IMR-90 (cell line): ENCODE results near the gene SAMD10. TPM values are rescaled to one million over a fixed set of nuclear protein-coding genes. Genes with fewer than 3 reads are reported as not detected.

Experiments used
- ATAC-seq: fragments of 200-7000 bp; cut with Tn5 transposase; 2 replicates; pipeline ENCODE4 v1.9.1; 2020; ENCODE audit warnings: low read depth, mild to moderate bottlenecking, moderate library complexity
- BruUV-seq: library from RNA; stranded (reverse); fragments of 400-500 nt; replicated peaks from 2 replicates; lab custom pipeline; 2021; lab: Mats Ljungman, UMichigan
- CTCF ChIA-PET: fragments of 300-600 bp; formaldehyde crosslinking; extraction: SDS; loops from one replicate; lab custom pipeline; 2021; ENCODE audit warnings: antibody characterized with exemption; lab: Yijun Ruan, JAX
- POLR2A ChIA-PET: fragments of 300-600 bp; sonication (Branson Sonifier 250); formaldehyde crosslinking; loops from one replicate; lab custom pipeline; 2022; ENCODE audit warnings: antibody characterized with exemption; ENCODE audit not compliant: unreplicated experiment; lab: Charles Lee
- DNase-seq: peaks from one replicate; pipeline ENCODE4 v3.0.0; 2013
- H2AFZ ChIP-seq: replicated peaks from 2 replicates; pipeline ENCODE3; 2013; ENCODE audit warnings: low read length, mild to moderate bottlenecking; ENCODE audit not compliant: poor library complexity
- H2AK5ac ChIP-seq: 2 replicates; pipeline ENCODE4 v1.6.1; 2013; ENCODE audit warnings: low read depth, low read length, inconsistent platforms
- H2AK9ac ChIP-seq: replicated peaks from 2 replicates; pipeline ENCODE3; 2013; ENCODE audit warnings: mild to moderate bottlenecking, low read depth, low read length, moderate library complexity; ENCODE audit not compliant: poor library complexity
- H2BK120ac ChIP-seq: 2 replicates; pipeline ENCODE4 v1.6.1; 2013; ENCODE audit warnings: low read depth, low read length, inconsistent platforms
- H2BK15ac ChIP-seq: 3 replicates; pipeline ENCODE4 v1.6.1; 2013; ENCODE audit warnings: low read depth, low read length, inconsistent platforms
- H2BK20ac ChIP-seq: 2 replicates; pipeline ENCODE4 v1.6.1; 2013; ENCODE audit warnings: low read depth, mild to moderate bottlenecking, inconsistent platforms, low read length, moderate library complexity
- H2BK5ac ChIP-seq: 2 replicates; pipeline ENCODE4 v1.6.1; 2013; ENCODE audit warnings: mild to moderate bottlenecking, low read depth, low read length, inconsistent platforms; ENCODE audit not compliant: poor library complexity, severe bottlenecking
- H3K14ac ChIP-seq: replicated peaks from 2 replicates; pipeline ENCODE4 v1.6.1; 2013; ENCODE audit warnings: low read depth, low read length, inconsistent platforms
- H3K18ac ChIP-seq: 2 replicates; pipeline ENCODE4 v1.6.1; 2013; ENCODE audit warnings: low read depth, low read length, control low read depth
- H3K23ac ChIP-seq: 2 replicates; pipeline ENCODE4 v1.6.1; 2013; ENCODE audit warnings: low read depth, low read length, inconsistent platforms
- H3K27ac ChIP-seq: 2 replicates; pipeline ENCODE4 v1.5.1; 2013; ENCODE audit warnings: mild to moderate bottlenecking, control low read depth, low read length; ENCODE audit not compliant: insufficient read depth
- H3K27me3 ChIP-seq: 2 replicates; pipeline ENCODE4 v1.6.1; 2013; ENCODE audit warnings: low read length; ENCODE audit not compliant: control insufficient read depth, insufficient read depth
- H3K36me3 ChIP-seq: 2 replicates; pipeline ENCODE4 v1.6.1; 2013; ENCODE audit warnings: low read length, mixed read lengths; ENCODE audit not compliant: control insufficient read depth, insufficient read depth
- H3K4ac ChIP-seq: 2 replicates; pipeline ENCODE4 v1.6.1; 2013; ENCODE audit warnings: low read depth, low read length, inconsistent platforms
- H3K4me1 ChIP-seq: 2 replicates; pipeline ENCODE4 v1.6.1; 2013; ENCODE audit warnings: low read length, mixed read lengths; ENCODE audit not compliant: control insufficient read depth, insufficient read depth
- H3K4me2 ChIP-seq: 2 replicates; pipeline ENCODE4 v1.6.1; 2013; ENCODE audit warnings: low read depth, mild to moderate bottlenecking, control low read depth, low read length, moderate library complexity
- H3K4me3 ChIP-seq: 2 replicates; pipeline ENCODE4 v1.5.1; 2013; ENCODE audit warnings: low read depth, mild to moderate bottlenecking, control low read depth, low read length, moderate library complexity; ENCODE audit not compliant: insufficient read depth
- H3K56ac ChIP-seq: 2 replicates; pipeline ENCODE4 v1.6.1; 2013; ENCODE audit warnings: low read length, inconsistent platforms; ENCODE audit not compliant: insufficient read depth; ENCODE audit errors: extremely low read depth
- H3K79me1 ChIP-seq, 2 experiments: 2 replicates each; pipeline ENCODE4 v1.6.1; 2013; ENCODE audit warnings: low read length in 2 of 2, inconsistent platforms in 1 of 2, low read depth in 1 of 2
- H3K9ac ChIP-seq: 2 replicates; pipeline ENCODE4 v1.6.1; 2013; ENCODE audit warnings: low read depth, low read length, control low read depth
- H3K9me1 ChIP-seq: 2 replicates; pipeline ENCODE4 v1.6.1; 2013; ENCODE audit warnings: low read length, inconsistent platforms; ENCODE audit not compliant: insufficient read depth
- H3K9me3 ChIP-seq: 2 replicates; pipeline ENCODE4 v1.6.1; 2013; ENCODE audit warnings: low read length; ENCODE audit not compliant: control insufficient read depth, insufficient read depth
- H4K20me1 ChIP-seq: 2 replicates; pipeline ENCODE4 v1.6.1; 2013; ENCODE audit warnings: low read length, inconsistent platforms; ENCODE audit not compliant: insufficient read depth
- H4K5ac ChIP-seq: 2 replicates; pipeline ENCODE4 v1.6.1; 2013; ENCODE audit warnings: mild to moderate bottlenecking, low read depth, low read length, control low read depth
- H4K8ac ChIP-seq, 2 experiments: 2 replicates each; pipeline ENCODE4 v1.6.1; 2013; ENCODE audit warnings: low read depth in 2 of 2, low read length in 2 of 2, control low read depth in 1 of 2, inconsistent platforms in 1 of 2
- H4K91ac ChIP-seq: 2 replicates; pipeline ENCODE4 v1.6.1; 2013; ENCODE audit warnings: low read depth, low read length, inconsistent platforms; ENCODE audit not compliant: insufficient read depth
- BHLHE40 ChIP-seq: fragments of 150-350 bp; IDR thresholded peaks from 2 replicates; pipeline ENCODE4 v1.6.1; 2016; ENCODE audit warnings: mild to moderate bottlenecking, low read depth, low read length
- CEBPB ChIP-seq: IDR thresholded peaks from 2 replicates; pipeline ENCODE4 v1.6.1; 2012; ENCODE audit warnings: low read depth, low read length, improper control_type of control experiment
- MXI1 ChIP-seq: IDR thresholded peaks from 2 replicates; pipeline ENCODE4 v1.6.1; 2012; ENCODE audit warnings: low read depth, mild to moderate bottlenecking, low read length, moderate library complexity, borderline replicate concordance
- NFE2L2 ChIP-seq: fragments of 150-350 bp; IDR thresholded peaks from 2 replicates; pipeline ENCODE4 v1.6.1; 2016; ENCODE audit warnings: low read depth, mild to moderate bottlenecking, low read length
- RCOR1 ChIP-seq: IDR thresholded peaks from 2 replicates; pipeline ENCODE4 v1.6.1; 2012; ENCODE audit warnings: mild to moderate bottlenecking, low read length, improper control_type of control experiment; ENCODE audit not compliant: insufficient replicate concordance
- RFX5 ChIP-seq: IDR thresholded peaks from 2 replicates; pipeline ENCODE4 v1.8.0; 2012; ENCODE audit warnings: low read depth, mild to moderate bottlenecking, low read length, moderate library complexity
- SMC3 ChIP-seq: fragments of 150-350 bp; IDR thresholded peaks from 2 replicates; pipeline ENCODE4 v1.6.1; 2016; ENCODE audit warnings: low read depth, mild to moderate bottlenecking, antibody characterized with exemption, low read length, moderate library complexity
- WGBS, 2 experiments: methylation state at CpG; one replicate each; pipeline versions ENCODE4 v1.1.5 to v1.1.7; 2013; ENCODE audit warnings: missing lambda C conversion rate in 2 of 2; ENCODE audit not compliant: insufficient read length in 1 of 2; ENCODE audit errors: extremely low coverage in 2 of 2; 5-methylcytosine and 5-hydroxymethylcytosine counted together
- dilution Hi-C: fragments of 300-500 bp; cut with HindIII; formaldehyde crosslinking; loops from one replicate; pipeline ENCODE4 v1.14.3; 2018; ENCODE audit warnings: low sequenced_read_pairs; ENCODE audit not compliant: unreplicated experiment
- in situ Hi-C: fragments of 300-500 bp; cut with MboI; formaldehyde crosslinking; loops from 3 replicates; pipeline ENCODE4 v1.14.3; 2019; ENCODE audit warnings: low sequenced_read_pairs, inconsistent platforms, mixed read lengths
- intact Hi-C: fragments of 100-400 bp; cut with micrococcal nuclease; formaldehyde crosslinking; loops from 2 replicates; pipeline ENCODE4 v1.10.0; 2022
- polyA plus RNA-seq, 3 experiments: library from polyadenylated mRNA; depleted of rRNA; stranded (reverse); fragments of >200 nt; gene quantifications; 2 replicates each; pipeline ENCODE4 v1.2.3, GENCODE V29; 2012; ENCODE audit warnings: low replicate concordance in 1 of 3
- total RNA-seq: library from RNA; depleted of rRNA; stranded (reverse); fragments of >200 nt; gene quantifications from 2 replicates; pipeline ENCODE4 v1.2.3, GENCODE V29; 2012
- TF ChIP-seq, protein P1 (sequence below): fragments of 150-350 bp; IDR thresholded peaks from 2 replicates; pipeline ENCODE4 v1.6.1; 2016; ENCODE audit warnings: low read depth, mild to moderate bottlenecking, low read length, moderate library complexity, borderline replicate concordance

The SAMD10 gene
- total and polyA plus RNA-seq, 2 of the 4 experiments (the other 2 are of a cell fraction) = 0.54 to 4.1 TPM

DNA sequence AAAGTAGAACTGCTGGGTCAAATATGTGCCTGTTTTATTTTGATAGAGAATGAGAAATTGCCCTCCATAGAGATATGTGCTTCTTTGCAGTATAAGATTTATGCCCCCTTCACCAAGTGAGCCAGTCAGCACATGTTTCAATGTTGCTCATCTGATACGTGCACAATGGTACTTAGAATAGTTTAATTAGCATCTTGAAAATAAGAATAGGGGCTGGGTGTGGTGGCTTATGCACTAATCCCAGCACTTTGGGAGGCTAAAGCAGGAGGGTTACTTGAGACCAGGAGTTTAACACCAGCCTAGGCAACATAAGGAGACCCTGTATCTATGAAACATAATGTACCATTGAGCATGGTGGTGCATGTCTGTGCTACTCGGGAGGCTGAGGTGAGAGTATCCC lies 36.2 kb upstream of the SAMD10 start:
- DNase-seq (no peak), ATAC-seq (no peak)
- Histone ChIP-seq H3K79me1 (peaks cover 14 to 25% of the 10 kb centered on the region in 2 experiments), H3K4me1 (peaks cover 6% of the 10 kb centered on the region; the same call in 1 of the 2 replicates), H2BK120ac (no peak overlapping the region), H3K9ac (no peak overlapping the region), H3K27ac (no peak overlapping the region), H2BK5ac (no peak overlapping the region), H2AK9ac (no peak overlapping the region), H3K14ac (no peak overlapping the region), H2AK5ac (no peak overlapping the region), H2AFZ (no peak overlapping the region), H2BK15ac (no peak overlapping the region), H3K56ac (no peak overlapping the region), H3K4ac (no peak overlapping the region), H3K36me3 (peaks cover 46% of the 10 kb centered on the region), H3K9me1 (peaks cover 5% of the 10 kb centered on the region), H4K5ac (no peak overlapping the region), H3K27me3 (no peaks in the 10 kb centered on the region), H2BK20ac (no peak overlapping the region), H3K9me3 (no peaks in the 10 kb centered on the region), H3K18ac (no peak overlapping the region), H4K8ac (no peak overlapping the region), H4K20me1 (peaks cover 13% of the 10 kb centered on the region), H3K4me3 (no peak overlapping the region), H3K4me2 (no peak overlapping the region), H3K23ac (no peak overlapping the region), H4K91ac (no peak overlapping the region)
- no TSS peak for BruUV-seq
- WGBS, 2 experiments = no CpG with 5 or more reads among the region's 2 CpGs
- in situ Hi-C loops = no loop called here
- ChIA-PET CTCF (no interaction called here), POLR2A (no interaction called here)
- TF ChIP-seq CEBPB = no peak
- TF ChIP-seq, protein P1, sequence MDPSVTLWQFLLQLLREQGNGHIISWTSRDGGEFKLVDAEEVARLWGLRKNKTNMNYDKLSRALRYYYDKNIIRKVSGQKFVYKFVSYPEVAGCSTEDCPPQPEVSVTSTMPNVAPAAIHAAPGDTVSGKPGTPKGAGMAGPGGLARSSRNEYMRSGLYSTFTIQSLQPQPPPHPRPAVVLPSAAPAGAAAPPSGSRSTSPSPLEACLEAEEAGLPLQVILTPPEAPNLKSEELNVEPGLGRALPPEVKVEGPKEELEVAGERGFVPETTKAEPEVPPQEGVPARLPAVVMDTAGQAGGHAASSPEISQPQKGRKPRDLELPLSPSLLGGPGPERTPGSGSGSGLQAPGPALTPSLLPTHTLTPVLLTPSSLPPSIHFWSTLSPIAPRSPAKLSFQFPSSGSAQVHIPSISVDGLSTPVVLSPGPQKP = no peak
- TF ChIP-seq MXI1 = no peak
- no peak for TF ChIP-seq BHLHE40
- no peak for TF ChIP-seq SMC3
- no peak for TF ChIP-seq NFE2L2
- no peak for TF ChIP-seq RCOR1
- no peak for TF ChIP-seq RFX5
- dilution Hi-C loops = no loop called here
- intact Hi-C loops = no loop called here
